22Rv1 (cell line): ENCODE measurements around the gene DMWD.

ENCODE experiments used
- ZFX ChIP-seq: fragments of 450-650 bp; IDR thresholded peaks from 2 replicates; pipeline ENCODE4 v1.6.1; 2017; ENCODE audit warnings: antibody characterized with exemption, borderline replicate concordance
- TF ChIP-seq, protein P1 (sequence below): fragments of 450-650 bp; IDR thresholded peaks from 2 replicates; pipeline ENCODE4 v1.5.1; 2017; ENCODE audit warnings: mild to moderate bottlenecking

GRCh38 chr19:45778010-45778661 lies 14.5 kb downstream of the DMWD start:
- TF ChIP-seq, protein P1, sequence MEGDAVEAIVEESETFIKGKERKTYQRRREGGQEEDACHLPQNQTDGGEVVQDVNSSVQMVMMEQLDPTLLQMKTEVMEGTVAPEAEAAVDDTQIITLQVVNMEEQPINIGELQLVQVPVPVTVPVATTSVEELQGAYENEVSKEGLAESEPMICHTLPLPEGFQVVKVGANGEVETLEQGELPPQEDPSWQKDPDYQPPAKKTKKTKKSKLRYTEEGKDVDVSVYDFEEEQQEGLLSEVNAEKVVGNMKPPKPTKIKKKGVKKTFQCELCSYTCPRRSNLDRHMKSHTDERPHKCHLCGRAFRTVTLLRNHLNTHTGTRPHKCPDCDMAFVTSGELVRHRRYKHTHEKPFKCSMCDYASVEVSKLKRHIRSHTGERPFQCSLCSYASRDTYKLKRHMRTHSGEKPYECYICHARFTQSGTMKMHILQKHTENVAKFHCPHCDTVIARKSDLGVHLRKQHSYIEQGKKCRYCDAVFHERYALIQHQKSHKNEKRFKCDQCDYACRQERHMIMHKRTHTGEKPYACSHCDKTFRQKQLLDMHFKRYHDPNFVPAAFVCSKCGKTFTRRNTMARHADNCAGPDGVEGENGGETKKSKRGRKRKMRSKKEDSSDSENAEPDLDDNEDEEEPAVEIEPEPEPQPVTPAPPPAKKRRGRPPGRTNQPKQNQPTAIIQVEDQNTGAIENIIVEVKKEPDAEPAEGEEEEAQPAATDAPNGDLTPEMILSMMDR: no peak
- TF ChIP-seq ZFX: no peak
